ENCODE results near the gene CST9.

CST9 gene

DNA sequence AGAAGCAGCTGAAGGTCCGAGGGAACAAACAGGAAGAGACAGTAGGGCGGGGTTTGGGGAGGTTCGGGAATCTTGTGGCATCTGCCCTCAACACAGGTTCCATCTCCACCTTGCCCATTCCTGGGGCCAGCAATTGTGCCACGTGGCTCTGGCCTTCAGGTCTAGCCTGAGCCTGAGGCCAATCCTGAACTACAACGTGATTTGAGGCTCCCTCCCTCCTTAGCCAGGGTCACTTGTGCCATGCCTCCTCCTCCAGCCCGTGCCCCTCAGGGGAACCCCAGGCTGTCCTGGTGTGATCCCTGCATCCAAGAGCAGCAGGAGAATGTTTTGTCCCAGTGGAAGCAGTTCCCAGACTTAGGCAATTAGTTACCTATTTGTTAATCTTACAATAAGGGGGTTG lies 3.0 kb downstream of the CST9 start:
- Histone ChIP-seq H2AFZ (ENCODE audit: low read length) (no peak overlapping the region), H3K27ac (ENCODE audit: low read depth, low read length, poor library complexity, severe bottlenecking) (no peak overlapping the region), H3K4me3 (ENCODE audit: low read depth, low read length, poor library complexity, severe bottlenecking) (no peak overlapping the region), H3K9me2 (ENCODE audit: low read depth, low read length) (no peaks in the 10 kb centered on the region), H3K79me2 (ENCODE audit: insufficient read depth, low read length) (no peaks in the 10 kb centered on the region), H3K27me3 (ENCODE audit: insufficient read depth, low read length) (no peaks in the 10 kb centered on the region; the same call in 1 of the 2 replicates), H3F3A (ENCODE audit: insufficient read depth, low read length) (no peaks in the 10 kb centered on the region), H3K4me1 (ENCODE audit: insufficient read depth, low read length, severe bottlenecking) (no peaks in the 10 kb centered on the region), H4K20me1 (ENCODE audit: insufficient read depth, low read length) (no peaks in the 10 kb centered on the region), H3K9ac (ENCODE audit: low read length) (no peak overlapping the region), H3K4me2 (ENCODE audit: low read length) (no peak overlapping the region), H3K36me3 (ENCODE audit: insufficient read depth, low read length) (no peaks in the 10 kb centered on the region), H3K9me3 (ENCODE audit: low read length) (no peaks in the 10 kb centered on the region)
- TF ChIP-seq EZH2 (IDR thresholded peaks at IDR 0.05; ENCODE audit: borderline replicate concordance, low read length), result no peak
- TF ChIP-seq, protein P1, sequence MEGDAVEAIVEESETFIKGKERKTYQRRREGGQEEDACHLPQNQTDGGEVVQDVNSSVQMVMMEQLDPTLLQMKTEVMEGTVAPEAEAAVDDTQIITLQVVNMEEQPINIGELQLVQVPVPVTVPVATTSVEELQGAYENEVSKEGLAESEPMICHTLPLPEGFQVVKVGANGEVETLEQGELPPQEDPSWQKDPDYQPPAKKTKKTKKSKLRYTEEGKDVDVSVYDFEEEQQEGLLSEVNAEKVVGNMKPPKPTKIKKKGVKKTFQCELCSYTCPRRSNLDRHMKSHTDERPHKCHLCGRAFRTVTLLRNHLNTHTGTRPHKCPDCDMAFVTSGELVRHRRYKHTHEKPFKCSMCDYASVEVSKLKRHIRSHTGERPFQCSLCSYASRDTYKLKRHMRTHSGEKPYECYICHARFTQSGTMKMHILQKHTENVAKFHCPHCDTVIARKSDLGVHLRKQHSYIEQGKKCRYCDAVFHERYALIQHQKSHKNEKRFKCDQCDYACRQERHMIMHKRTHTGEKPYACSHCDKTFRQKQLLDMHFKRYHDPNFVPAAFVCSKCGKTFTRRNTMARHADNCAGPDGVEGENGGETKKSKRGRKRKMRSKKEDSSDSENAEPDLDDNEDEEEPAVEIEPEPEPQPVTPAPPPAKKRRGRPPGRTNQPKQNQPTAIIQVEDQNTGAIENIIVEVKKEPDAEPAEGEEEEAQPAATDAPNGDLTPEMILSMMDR (IDR thresholded peaks at IDR 0.05; ENCODE audit: low read length), result no peak

DNA sequence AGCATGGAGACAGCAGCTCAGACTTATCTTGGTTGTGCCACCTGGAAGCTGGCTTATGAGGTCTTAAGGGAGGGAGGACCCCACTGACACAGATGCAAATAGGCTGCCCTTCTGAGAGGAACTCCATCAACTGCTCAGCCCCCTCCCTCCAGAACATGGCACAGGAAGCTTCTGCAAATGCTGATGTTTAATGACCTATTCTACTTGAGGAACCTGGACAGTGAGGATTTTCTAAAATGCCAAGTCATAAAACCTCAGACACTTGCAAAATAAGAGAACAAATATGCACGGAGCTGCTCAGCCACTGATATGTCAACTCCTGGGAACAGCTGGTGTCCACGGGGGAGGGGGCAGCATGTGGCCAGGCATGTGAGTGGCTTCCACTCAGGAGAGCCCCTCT lies 3.5 kb downstream of the CST9 start:
- Histone ChIP-seq H4K20me1 (ENCODE audit: insufficient read depth, low read length) (no peaks in the 10 kb centered on the region), H3K9ac (ENCODE audit: low read length) (no peak overlapping the region), H3F3A (ENCODE audit: insufficient read depth, low read length) (no peaks in the 10 kb centered on the region), H3K27ac (ENCODE audit: low read depth, low read length, poor library complexity, severe bottlenecking) (no peak overlapping the region), H3K36me3 (ENCODE audit: insufficient read depth, low read length) (no peaks in the 10 kb centered on the region), H3K9me2 (ENCODE audit: low read depth, low read length) (no peaks in the 10 kb centered on the region), H3K4me3 (ENCODE audit: low read depth, low read length, poor library complexity, severe bottlenecking) (no peak overlapping the region), H3K27me3 (ENCODE audit: insufficient read depth, low read length) (no peaks in the 10 kb centered on the region), H3K4me1 (ENCODE audit: insufficient read depth, low read length, severe bottlenecking) (no peaks in the 10 kb centered on the region), H3K4me2 (ENCODE audit: low read length) (no peak overlapping the region), H3K9me3 (ENCODE audit: low read length) (no peaks in the 10 kb centered on the region), H2AFZ (ENCODE audit: low read length) (no peak overlapping the region), H3K79me2 (ENCODE audit: insufficient read depth, low read length) (no peaks in the 10 kb centered on the region)
- no peak for TF ChIP-seq EZH2 (IDR thresholded peaks at IDR 0.05; ENCODE audit: borderline replicate concordance, low read length)
- TF ChIP-seq, protein P1 (IDR thresholded peaks at IDR 0.05; ENCODE audit: low read length), result no peak

DNA sequence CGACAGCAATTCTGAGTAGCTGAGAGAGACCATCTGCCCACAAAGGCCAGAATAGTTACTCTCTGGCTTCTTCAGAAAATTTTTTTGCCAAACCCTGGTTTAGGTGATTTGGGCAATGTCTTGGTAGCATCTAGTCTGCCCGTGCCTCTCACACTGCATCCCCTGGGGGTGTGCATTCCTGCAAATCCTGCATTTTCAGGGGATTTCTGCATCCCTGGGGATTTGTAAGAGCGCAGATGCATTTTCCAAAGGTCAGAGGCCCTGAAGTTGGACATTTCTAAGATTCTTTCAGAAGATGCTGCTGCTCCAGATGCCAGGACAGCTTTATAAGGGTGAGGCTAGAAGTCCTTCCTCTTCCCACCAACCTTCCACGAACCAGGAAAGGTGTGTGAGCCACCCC lies 4.0 kb downstream of the CST9 start:
- no peaks in the 10 kb centered on the region for H3K27me3 ChIP-seq (ENCODE audit: insufficient read depth, low read length)
- no peaks in the 10 kb centered on the region for H3K36me3 ChIP-seq (ENCODE audit: insufficient read depth, low read length)
- no peaks in the 10 kb centered on the region for H3K9me2 ChIP-seq (ENCODE audit: low read depth, low read length)
- no peak overlapping the region for H3K4me2 ChIP-seq (ENCODE audit: low read length)
- H2AFZ ChIP-seq (ENCODE audit: low read length), result no peak overlapping the region
- no peaks in the 10 kb centered on the region for H3K4me1 ChIP-seq (ENCODE audit: insufficient read depth, low read length, severe bottlenecking)
- no peak overlapping the region for H3K4me3 ChIP-seq (ENCODE audit: low read depth, low read length, poor library complexity, severe bottlenecking)
- H3F3A ChIP-seq (ENCODE audit: insufficient read depth, low read length), result no peaks in the 10 kb centered on the region
- no peak overlapping the region for H3K27ac ChIP-seq (ENCODE audit: low read depth, low read length, poor library complexity, severe bottlenecking)
- H3K9me3 ChIP-seq (ENCODE audit: low read length), result no peaks in the 10 kb centered on the region
- H3K9ac ChIP-seq (ENCODE audit: low read length), result no peak overlapping the region
- H3K79me2 ChIP-seq (ENCODE audit: insufficient read depth, low read length), result no peaks in the 10 kb centered on the region
- H4K20me1 ChIP-seq (ENCODE audit: insufficient read depth, low read length), result no peaks in the 10 kb centered on the region
- TF ChIP-seq, protein P1 (IDR thresholded peaks at IDR 0.05; ENCODE audit: low read length), result no peak
- TF ChIP-seq EZH2 (IDR thresholded peaks at IDR 0.05; ENCODE audit: borderline replicate concordance, low read length), result no peak

All from OCI-LY1 (cell line).